ENCODE measurements around the gene TXNRD1.

DNA sequence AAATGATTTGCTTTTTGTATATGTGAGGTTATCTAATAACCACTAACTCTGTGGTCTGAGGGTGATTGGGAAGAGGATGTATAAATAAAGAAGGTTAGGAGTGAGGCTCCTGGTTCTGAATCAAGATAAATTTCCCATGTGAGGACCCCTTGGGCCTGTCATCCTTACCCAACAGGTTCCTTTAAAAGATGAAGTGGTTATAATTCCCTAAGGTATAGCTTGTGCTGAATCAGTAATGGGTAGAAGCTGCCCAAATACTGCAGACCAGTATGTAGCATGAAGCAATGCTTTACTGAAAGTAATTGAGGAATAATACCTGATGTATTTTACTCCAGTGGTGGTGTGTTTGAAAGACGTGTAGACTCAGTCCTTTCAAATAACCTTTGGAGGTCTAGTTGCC is 96.6 kb downstream of the TXNRD1 start:
- TF ChIP-seq USF2 (IDR thresholded peaks at IDR 0.05; ENCODE audit: low read length) (no peak), CTCF (IDR thresholded peaks at IDR 0.05; ENCODE audit: control extremely low read depth in 1 of 3, insufficient read depth in 1 of 3, low read depth in 1 of 3, low read length in 3 of 3) (no peak), TBP (IDR thresholded peaks at IDR 0.05; ENCODE audit: low read depth, low read length) (no peak), ZNF274 (IDR thresholded peaks at IDR 0.05; ENCODE audit: borderline replicate concordance, extremely low read depth, low read length) (no peak), RAD21 (IDR thresholded peaks at IDR 0.05 in 1 of 2, conservative IDR thresholded peaks at IDR 0.05 in 1 of 2; ENCODE audit: low read depth in 2 of 2, low read length in 2 of 2) (no peak), E2F6 (IDR thresholded peaks at IDR 0.05) (no peak), POLR2A (IDR thresholded peaks at IDR 0.05; ENCODE audit: control extremely low read depth in 1 of 2, low read depth in 2 of 2, low read length in 2 of 2) (no peak), EGR1 (IDR thresholded peaks at IDR 0.05; ENCODE audit: borderline replicate concordance, low read depth, low read length) (no peak)

All from H1 (cell line).